Suprapubic skin (tissue), 4 donors: ENCODE data around the gene RPS6KA1.

Source experiments
- CTCF ChIP-seq, 2 donors: fragments of 200-600 bp in 1 of 2; fragments of 450-650 bp in 1 of 2; sonication (generic) in 1 of 2; IDR thresholded peaks; one replicate each; pipeline ENCODE4 v1.5.1; 2016 to 2019; ENCODE audit warnings: antibody characterized with exemption in 2 of 2, mild to moderate bottlenecking in 1 of 2, moderate library complexity in 1 of 2
- EP300 ChIP-seq: sonication (generic); formaldehyde crosslinking; IDR thresholded peaks from one replicate; pipeline ENCODE4 v1.6.1; 2017; ENCODE audit warnings: antibody characterized with exemption
- POLR2A ChIP-seq, 2 donors: fragments of 450-650 bp; IDR thresholded peaks; one replicate each; pipeline ENCODE4 v1.6.1; 2017; ENCODE audit warnings: antibody characterized with exemption in 2 of 2, mild to moderate bottlenecking in 2 of 2, moderate library complexity in 2 of 2
- POLR2AphosphoS5 ChIP-seq, 3 donors: sonication (generic); formaldehyde crosslinking; IDR thresholded peaks; one replicate each; pipeline ENCODE4 v1.6.1; 2017; ENCODE audit warnings: antibody characterized with exemption in 3 of 3

GRCh38 chr1:26516987-26517765 lies 12.4 kb upstream of the RPS6KA1 start:
- no peak for TF ChIP-seq CTCF (IDR thresholded peaks at IDR 0.05)
- TF ChIP-seq POLR2A (IDR thresholded peaks at IDR 0.05) = no peak
- no peak for TF ChIP-seq EP300
- TF ChIP-seq POLR2AphosphoS5 (IDR thresholded peaks at IDR 0.05) = no peak
